Measurements from ENCODE around the gene EEF2KMT.
A peak's percentile ranks its signal among the peaks of the same experiment; 100 is the strongest.

- TF ChIP-seq, protein P1, sequence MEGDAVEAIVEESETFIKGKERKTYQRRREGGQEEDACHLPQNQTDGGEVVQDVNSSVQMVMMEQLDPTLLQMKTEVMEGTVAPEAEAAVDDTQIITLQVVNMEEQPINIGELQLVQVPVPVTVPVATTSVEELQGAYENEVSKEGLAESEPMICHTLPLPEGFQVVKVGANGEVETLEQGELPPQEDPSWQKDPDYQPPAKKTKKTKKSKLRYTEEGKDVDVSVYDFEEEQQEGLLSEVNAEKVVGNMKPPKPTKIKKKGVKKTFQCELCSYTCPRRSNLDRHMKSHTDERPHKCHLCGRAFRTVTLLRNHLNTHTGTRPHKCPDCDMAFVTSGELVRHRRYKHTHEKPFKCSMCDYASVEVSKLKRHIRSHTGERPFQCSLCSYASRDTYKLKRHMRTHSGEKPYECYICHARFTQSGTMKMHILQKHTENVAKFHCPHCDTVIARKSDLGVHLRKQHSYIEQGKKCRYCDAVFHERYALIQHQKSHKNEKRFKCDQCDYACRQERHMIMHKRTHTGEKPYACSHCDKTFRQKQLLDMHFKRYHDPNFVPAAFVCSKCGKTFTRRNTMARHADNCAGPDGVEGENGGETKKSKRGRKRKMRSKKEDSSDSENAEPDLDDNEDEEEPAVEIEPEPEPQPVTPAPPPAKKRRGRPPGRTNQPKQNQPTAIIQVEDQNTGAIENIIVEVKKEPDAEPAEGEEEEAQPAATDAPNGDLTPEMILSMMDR (IDR thresholded peaks at IDR 0.05), result peak; percentile 20 to 44 (median 37)
- TF ChIP-seq POLR2AphosphoS5 (IDR thresholded peaks at IDR 0.05) (no peak), POLR2A (IDR thresholded peaks at IDR 0.05) (no peak), EP300 (IDR thresholded peaks at IDR 0.05; ENCODE audit: low read depth) (no peak)
Measured at GRCh38 chr16:5056352-5056751, 41.2 kb downstream of the EEF2KMT start.

All from transverse colon (tissue), 4 donors.